ENCODE data around the gene ALG9.
"Not testable (repeated sequence)": the region's sequence is repeated elsewhere in the genome, so short reads cannot be mapped to it uniquely, and the experiment has no call there.

The ALG9 gene

GRCh38 chr11:111908639-111909305 is 37.4 kb upstream of the ALG9 start:
- no peak for ATAC-seq
- Mint-ChIP-seq H3K4me3 (no peak overlapping the region), H3K36me3 (ENCODE audit: low read depth) (no peaks in the 10 kb centered on the region), H3K9me3 (no peaks in the 10 kb centered on the region), H3K27ac (no peak overlapping the region), H3K27me3 (peaks cover 28% of the 10 kb centered on the region), H3K4me1 (no peaks in the 10 kb centered on the region)
- no peak for DNase-seq

GRCh38 chr11:111906680-111907079 is 35.3 kb upstream of the ALG9 start:
- H3K9me3 Mint-ChIP-seq, result no peaks in the 10 kb centered on the region
- peaks cover 27% of the 10 kb centered on the region for H3K27me3 Mint-ChIP-seq
- no peaks in the 10 kb centered on the region for H3K4me1 Mint-ChIP-seq
- H3K27ac Mint-ChIP-seq, result no peak overlapping the region
- H3K36me3 Mint-ChIP-seq (ENCODE audit: low read depth), result no peaks in the 10 kb centered on the region
- ATAC-seq (no peak), DNase-seq (no peak)
- no peak overlapping the region for H3K4me3 Mint-ChIP-seq

- Mint-ChIP-seq H3K36me3 (ENCODE audit: low read depth) (no peaks in the 10 kb centered on the region), H3K9me3 (no peaks in the 10 kb centered on the region), H3K27ac (no peak overlapping the region), H3K4me1 (no peaks in the 10 kb centered on the region), H3K27me3 (peaks cover 17% of the 10 kb centered on the region), H3K4me3 (no peak overlapping the region)
- ATAC-seq (no peak), DNase-seq (no peak)
Observed at GRCh38 chr11:111905411-111905810, 34.0 kb upstream of the ALG9 start.

GRCh38 chr11:111886844-111887243 is 15.5 kb upstream of the ALG9 start:
- no peak overlapping the region for H3K4me3 Mint-ChIP-seq
- no peak for ATAC-seq
- no peak for DNase-seq
- no peaks in the 10 kb centered on the region for H3K27me3 Mint-ChIP-seq
- no peaks in the 10 kb centered on the region for H3K9me3 Mint-ChIP-seq
- H3K27ac Mint-ChIP-seq, result no peak overlapping the region
- H3K4me1 Mint-ChIP-seq, result peaks cover 2% of the 10 kb centered on the region
- peaks cover 2% of the 10 kb centered on the region for H3K36me3 Mint-ChIP-seq (ENCODE audit: low read depth)

- H3K27me3 Mint-ChIP-seq, result no peaks in the 10 kb centered on the region
- no peak overlapping the region for H3K27ac Mint-ChIP-seq
- no peak for ATAC-seq
- peaks cover 2% of the 10 kb centered on the region for H3K36me3 Mint-ChIP-seq (ENCODE audit: low read depth)
- DNase-seq, result no peak
- H3K4me3 Mint-ChIP-seq, result no peak overlapping the region
- H3K4me1 Mint-ChIP-seq, result peaks cover 5% of the 10 kb centered on the region
- no peaks in the 10 kb centered on the region for H3K9me3 Mint-ChIP-seq
Observed at GRCh38 chr11:111886032-111886431, 14.7 kb upstream of the ALG9 start.

GRCh38 chr11:111885053-111885452 is 13.7 kb upstream of the ALG9 start:
- ATAC-seq; DNase-seq; H3K4me1 Mint-ChIP-seq; H3K36me3 Mint-ChIP-seq (ENCODE audit: low read depth); H3K27me3 Mint-ChIP-seq; H3K4me3 Mint-ChIP-seq; H3K27ac Mint-ChIP-seq; H3K9me3 Mint-ChIP-seq: not testable (repeated sequence)

- no peak overlapping the region for H3K27ac Mint-ChIP-seq
- no peaks in the 10 kb centered on the region for H3K9me3 Mint-ChIP-seq
- DNase-seq, result no peak
- peaks cover 17% of the 10 kb centered on the region for H3K4me1 Mint-ChIP-seq
- H3K4me3 Mint-ChIP-seq, result no peak overlapping the region
- no peak for ATAC-seq
- peaks cover 2% of the 10 kb centered on the region for H3K36me3 Mint-ChIP-seq (ENCODE audit: low read depth)
- H3K27me3 Mint-ChIP-seq, result no peaks in the 10 kb centered on the region
Observed at GRCh38 chr11:111882202-111882601, 10.8 kb upstream of the ALG9 start.

GRCh38 chr11:111879637-111879960 is 8.2 kb upstream of the ALG9 start:
- Mint-ChIP-seq H3K4me1 (peaks cover 21% of the 10 kb centered on the region), H3K36me3 (ENCODE audit: low read depth) (peaks cover 8% of the 10 kb centered on the region), H3K4me3 (peak overlapping the region; percentile 87), H3K27me3 (no peaks in the 10 kb centered on the region), H3K9me3 (no peaks in the 10 kb centered on the region), H3K27ac (peak overlapping the region; percentile 98)
- DNase-seq (no peak), ATAC-seq (no peak)

- no peaks in the 10 kb centered on the region for H3K9me3 Mint-ChIP-seq
- ATAC-seq (peak; percentile 93), DNase-seq (peak; percentile 94)
- no peaks in the 10 kb centered on the region for H3K27me3 Mint-ChIP-seq
- H3K36me3 Mint-ChIP-seq (ENCODE audit: low read depth), result peaks cover 8% of the 10 kb centered on the region
- H3K4me3 Mint-ChIP-seq, result peak within 1 kb of the TSS; percentile 87
- peak within 1 kb of the TSS; percentile 98 for H3K27ac Mint-ChIP-seq
- H3K4me1 Mint-ChIP-seq, result peaks cover 21% of the 10 kb centered on the region
Observed at GRCh38 chr11:111878849-111879636, 7.7 kb upstream of the ALG9 start, which contains the start of the genes CFAP68 and FDXACB1. Gene CFAP68, plus strand, starts transcription at chr11:111879541. Its CDS starts 20 bp downstream, at chr11:111879561. Gene FDXACB1, minus strand, starts transcription at chr11:111879165. Its CDS starts 33 bp downstream, at chr11:111879132.

GRCh38 chr11:111878385-111878848 is 7.0 kb upstream of the ALG9 start:
- DNase-seq (no peak), ATAC-seq (no peak)
- peak overlapping the region; percentile 87 for H3K4me3 Mint-ChIP-seq
- peaks cover 8% of the 10 kb centered on the region for H3K36me3 Mint-ChIP-seq (ENCODE audit: low read depth)
- peak overlapping the region; percentile 98 for H3K27ac Mint-ChIP-seq
- H3K4me1 Mint-ChIP-seq, result peaks cover 21% of the 10 kb centered on the region
- no peaks in the 10 kb centered on the region for H3K9me3 Mint-ChIP-seq
- H3K27me3 Mint-ChIP-seq, result no peaks in the 10 kb centered on the region

GRCh38 chr11:111871693-111872161 is 346 bp upstream of the ALG9 start:
- peaks cover 25% of the 10 kb centered on the region for H3K36me3 Mint-ChIP-seq (ENCODE audit: low read depth)

GRCh38 chr11:111870522-111870885 is 877 bp downstream of the ALG9 start:
- H3K27ac Mint-ChIP-seq, result peak overlapping the region; percentile 89
- H3K9me3 Mint-ChIP-seq, result no peaks in the 10 kb centered on the region
- ATAC-seq (no peak), DNase-seq (no peak)
- peaks cover 32% of the 10 kb centered on the region for H3K36me3 Mint-ChIP-seq (ENCODE audit: low read depth)
- H3K27me3 Mint-ChIP-seq, result no peaks in the 10 kb centered on the region
- H3K4me3 Mint-ChIP-seq, result peak overlapping the region; percentile 88
- H3K4me1 Mint-ChIP-seq, result peaks cover 18% of the 10 kb centered on the region

More at GRCh38 chr11:111871693-111872161, 346 bp upstream of the ALG9 start:
- Mint-ChIP-seq H3K9me3 (no peaks in the 10 kb centered on the region), H3K4me3 (peak overlapping the region; percentile 88), H3K4me1 (peaks cover 18% of the 10 kb centered on the region), H3K27me3 (no peaks in the 10 kb centered on the region), H3K27ac (peak overlapping the region; percentile 86)
- ATAC-seq (no peak), DNase-seq (no peak)

GRCh38 chr11:111870113-111870512 is 1.3 kb downstream of the ALG9 start:
- Mint-ChIP-seq H3K4me1 (peaks cover 18% of the 10 kb centered on the region), H3K27me3 (no peaks in the 10 kb centered on the region), H3K36me3 (ENCODE audit: low read depth) (peaks cover 35% of the 10 kb centered on the region), H3K4me3 (peak overlapping the region; percentile 88), H3K9me3 (no peaks in the 10 kb centered on the region), H3K27ac (no peak overlapping the region)
- DNase-seq, result no peak
- ATAC-seq, result no peak

GRCh38 chr11:111860257-111860656 is 11.1 kb downstream of the ALG9 start:
- Mint-ChIP-seq H3K27ac (no peak overlapping the region), H3K4me3 (no peak overlapping the region), H3K4me1 (no peaks in the 10 kb centered on the region), H3K27me3 (no peaks in the 10 kb centered on the region), H3K9me3 (no peaks in the 10 kb centered on the region), H3K36me3 (ENCODE audit: low read depth) (peaks cover 32% of the 10 kb centered on the region)
- DNase-seq (no peak), ATAC-seq (no peak)

GRCh38 chr11:111855506-111855905 is 15.9 kb downstream of the ALG9 start:
- no peaks in the 10 kb centered on the region for H3K27me3 Mint-ChIP-seq
- ATAC-seq, result no peak
- peaks cover 45% of the 10 kb centered on the region for H3K36me3 Mint-ChIP-seq (ENCODE audit: low read depth)
- no peak overlapping the region for H3K4me3 Mint-ChIP-seq
- no peak for DNase-seq
- H3K27ac Mint-ChIP-seq, result no peak overlapping the region
- H3K9me3 Mint-ChIP-seq, result no peaks in the 10 kb centered on the region
- no peaks in the 10 kb centered on the region for H3K4me1 Mint-ChIP-seq

All from activated naive CD8-positive, alpha-beta T cell treated with anti-CD3 and anti-CD28 coated beads, Interleukin-2, amount 50 U/mL, for 24 hours (primary cell).